AG04450 (cell line): ENCODE data around the gene CDC42EP1. TPM values are rescaled to one million over a fixed set of nuclear protein-coding genes. Genes with fewer than 3 reads are reported as not detected.
A peak's percentile ranks its signal among the peaks of the same experiment; 100 is the strongest.

Experiments
- CTCF ChIA-PET: fragments of 300-600, 350-600 bp; formaldehyde crosslinking; extraction: SDS; loops from one replicate; lab custom pipeline; 2022; ENCODE audit warnings: antibody characterized with exemption, inconsistent platforms; lab: Charles Lee
- POLR2A ChIA-PET: fragments of 350-600 bp; formaldehyde crosslinking; extraction: SDS; loops from one replicate; lab custom pipeline; 2021; ENCODE audit warnings: antibody characterized with exemption, inconsistent platforms; lab: Yijun Ruan, JAX
- DNase-seq: peaks from one replicate; pipeline ENCODE4 v3.0.0-alpha.2; 2011; ENCODE audit warnings: low read depth, low spot score
- H3K27ac ChIP-seq: one replicate; pipeline ENCODE4 v1.5.1; 2012; ENCODE audit warnings: low read depth, low read length, control low read depth
- H3K27me3 ChIP-seq: one replicate; pipeline ENCODE4 v1.6.0; 2012; ENCODE audit warnings: low read length; ENCODE audit not compliant: control insufficient read depth, insufficient read depth
- H3K4me3 ChIP-seq: 2 replicates; pipeline ENCODE4 v1.5.1; 2011; ENCODE audit warnings: mild to moderate bottlenecking, low read depth, low read length, control low read depth
- H3K9me3 ChIP-seq: 2 replicates; pipeline ENCODE4 v1.5.1; 2012; ENCODE audit warnings: low read length; ENCODE audit not compliant: control insufficient read depth, insufficient read depth
- CTCF ChIP-seq: IDR thresholded peaks from 2 replicates; pipeline ENCODE4 v1.5.1; 2011; ENCODE audit warnings: low read depth, low read length, control low read depth, inconsistent platforms
- polyA minus RNA-seq: library from RNA; depleted of rRNA, polyadenylated mRNA; stranded (reverse); fragments of >200 nt; gene quantifications from 2 replicates; pipeline ENCODE4 v1.2.3, GENCODE V29; 2011; rRNA and poly(A)+ RNA removed
- polyA plus RNA-seq: library from polyadenylated mRNA; depleted of rRNA; stranded (reverse); fragments of >200 nt; gene quantifications from 2 replicates; pipeline ENCODE4 v1.2.3, GENCODE V29; 2011; rRNA removed

CDC42EP1 gene
- polyA plus RNA-seq (13.0 and 18.4 TPM in 2 replicates), polyA minus RNA-seq (11.3 and 11.8 TPM in 2 replicates)

- TF ChIP-seq CTCF: no peak
- Histone ChIP-seq H3K27me3 (peaks cover 3% of the 10 kb centered on the region), H3K4me3 (peak within 1 kb of the TSS; percentile 82), H3K9me3 (no peaks in the 10 kb centered on the region; the same call in 1 of the 2 replicates), H3K27ac (peak within 1 kb of the TSS; percentile 94)
- CTCF ChIA-PET: interaction anchor here (0.6 to 12.0 kb wide), 2 partner anchors 15 to 192 kb away, joined by 4 to 375 read pairs; no protein-coding TSS in a partner anchor
- POLR2A ChIA-PET: interaction anchor here (0.5 to 2.0 kb wide), 6 partner anchors 11 to 331 kb away, joined by 3 to 13 read pairs (median 6); no protein-coding TSS in a partner anchor
- no peak for DNase-seq
These were observed at the start of gene CDC42EP1 for GRCh38 chr22:37559901-37560607. CDC42EP1 (plus strand) TSS chr22:37560480; CDS start chr22:37566350, 5,870 bp downstream.

- POLR2A ChIA-PET: interaction anchor here (0.7 to 1.7 kb wide), 3 partner anchors 15 to 40 kb away, joined by 4 to 9 read pairs (median 6); no protein-coding TSS in a partner anchor
- Histone ChIP-seq H3K9me3 (no peaks in the 10 kb centered on the region; the same call in 1 of the 2 replicates), H3K27me3 (no peaks in the 10 kb centered on the region), H3K27ac (peak overlapping the region; percentile 75), H3K4me3 (no peak overlapping the region)
- no peak for DNase-seq
- CTCF ChIA-PET: interaction anchor here (0.6 to 1.6 kb wide), 3 partner anchors 39 to 251 kb away, joined by 3 to 7 read pairs (median 4); no protein-coding TSS in a partner anchor
- TF ChIP-seq CTCF: no peak
These were observed 48.7 kb upstream of the CDC42EP1 start for GRCh38 chr22:37511395-37512104.

- ChIA-PET POLR2A (no interaction called here), CTCF (no interaction called here)
- Histone ChIP-seq H3K27ac (no peak overlapping the region), H3K9me3 (no peaks in the 10 kb centered on the region; the same call in 1 of the 2 replicates), H3K27me3 (no peaks in the 10 kb centered on the region), H3K4me3 (no peak overlapping the region)
- no peak for TF ChIP-seq CTCF
- no peak for DNase-seq
These were observed 45.7 kb upstream of the CDC42EP1 start for GRCh38 chr22:37514526-37515051.

GRCh38 chr22:37515901-37516300 lies 44.4 kb upstream of the CDC42EP1 start:
- no peaks in the 10 kb centered on the region; the same call in 1 of the 2 replicates for H3K9me3 ChIP-seq
- H3K27me3 ChIP-seq: no peaks in the 10 kb centered on the region
- no peak overlapping the region for H3K27ac ChIP-seq
- POLR2A ChIA-PET: no interaction called here
- no peak for DNase-seq
- no peak overlapping the region for H3K4me3 ChIP-seq
- CTCF ChIA-PET: interaction anchor here (1.0 kb wide), 1 partner anchor 77 kb away, joined by 3 read pairs; no protein-coding TSS in a partner anchor
- no peak for TF ChIP-seq CTCF
